Transverse colon (tissue), 4 donors: ENCODE measurements around the gene TBL1XR1. TPM values are rescaled to one million over a fixed set of nuclear protein-coding genes. Genes with fewer than 3 reads are reported as not detected.

Source experiments
- DNase-seq: peaks from one replicate; pipeline ENCODE4 v3.0.0-alpha.2; 2019
- H3K27ac ChIP-seq, 4 donors: fragments of 200-600 bp; sonication (generic); 2 replicates each; pipeline ENCODE4 v1.5.1; 2016 to 2018; ENCODE audit warnings: inconsistent platforms in 4 of 4
- H3K27me3 ChIP-seq: fragments of 200-600 bp; sonication (generic); 2 replicates; pipeline ENCODE4 v1.5.1; 2017; ENCODE audit warnings: inconsistent platforms
- H3K36me3 ChIP-seq, 4 donors: fragments of 200-600 bp; sonication (generic); 2 replicates each; pipeline ENCODE4 v1.5.1; 2017 to 2019; ENCODE audit warnings: inconsistent platforms in 4 of 4
- H3K4me1 ChIP-seq, 4 donors: fragments of 200-600 bp; sonication (generic); 2 replicates each; pipeline ENCODE4 v1.5.1; 2017 to 2020; ENCODE audit warnings: inconsistent platforms in 4 of 4
- H3K4me3 ChIP-seq, 4 donors: fragments of 200-600 bp; sonication (generic); 1 replicate in 1 of 4; 2 replicates in 3 of 4; pipeline versions ENCODE4 v1.5.1 to v1.6.1; 2017 to 2019; ENCODE audit warnings: inconsistent platforms in 4 of 4
- H3K9me3 ChIP-seq, 2 donors: fragments of 200-600 bp; sonication (generic); 2 replicates each; pipeline ENCODE4 v1.5.1; 2017 to 2019; ENCODE audit warnings: inconsistent platforms in 2 of 2
- CTCF ChIP-seq, 5 experiments: fragments of 200-600 bp in 3 of 5; fragments of 450-650 bp in 2 of 5; sonication (generic) in 3 of 5; IDR thresholded peaks; 1 replicate in 2 of 5; 2 replicates in 3 of 5; pipeline ENCODE4 v1.5.1; 2016 to 2017; ENCODE audit warnings: antibody characterized with exemption in 5 of 5, inconsistent platforms in 3 of 5, mild to moderate bottlenecking in 2 of 5, moderate library complexity in 1 of 5
- EP300 ChIP-seq: sonication (generic); formaldehyde crosslinking; IDR thresholded peaks from one replicate; pipeline ENCODE4 v1.6.1; 2017; ENCODE audit warnings: antibody characterized with exemption, low read depth
- POLR2A ChIP-seq: fragments of 450-650 bp; IDR thresholded peaks from one replicate; pipeline ENCODE4 v1.6.1; 2016; ENCODE audit warnings: antibody characterized with exemption, mild to moderate bottlenecking, moderate library complexity
- POLR2AphosphoS5 ChIP-seq, 3 donors: sonication (generic); formaldehyde crosslinking; IDR thresholded peaks; one replicate each; pipeline ENCODE4 v1.6.1; 2016; ENCODE audit warnings: antibody characterized with exemption in 3 of 3
- WGBS, 2 donors: methylation state at CpG; one replicate each; pipeline ENCODE4 v1.1.5; 2018; ENCODE audit warnings: low coverage in 1 of 2; 5-methylcytosine and 5-hydroxymethylcytosine counted together
- in situ Hi-C, 4 donors: fragments of 200-750 bp; cut with MboI; loops; one replicate each; pipeline versions ENCODE4 v1.15.0 to v1.15.1; 2017; ENCODE audit warnings: low sequenced_read_pairs in 3 of 4, low pct_ligation_motif_present in 1 of 4, low pct_unique_long_range_greater_than_20kb in 1 of 4
- intact Hi-C: fragments of 100-400 bp; cut with DNase I; formaldehyde crosslinking; loops from one replicate; pipeline ENCODE4 v1.15.1; 2023; ENCODE audit warnings: low total_unique reads
- total RNA-seq, 4 donors: library from RNA; depleted of rRNA; stranded (reverse); fragments of >200 nt; gene quantifications; one replicate each; pipeline ENCODE4 v1.1.0, GENCODE V29; 2016

The TBL1XR1 gene
- total RNA-seq, 4 donors from 2014 or later = 39.4 to 131 (median 68.1) TPM

- H3K27me3 ChIP-seq = no peaks in the 10 kb centered on the region
- no peak overlapping the region for H3K4me3 ChIP-seq
- H3K4me1 ChIP-seq = no peaks in the 10 kb centered on the region
- H3K27ac ChIP-seq = no peak overlapping the region
- in situ Hi-C loops = no loop called here
- intact Hi-C loops = no loop called here
- H3K36me3 ChIP-seq = no peaks in the 10 kb centered on the region
- no peak for TF ChIP-seq CTCF (IDR thresholded peaks at IDR 0.05)
- TF ChIP-seq POLR2AphosphoS5 (IDR thresholded peaks at IDR 0.05) = no peak
- TF ChIP-seq EP300 = no peak
- no peak for TF ChIP-seq POLR2A
- no peak for DNase-seq
- 30 to 69% methylated on average over 2 to 3 of the region's 3 CpGs for WGBS, 2 donors
- no peaks in the 10 kb centered on the region for H3K9me3 ChIP-seq
These were observed 208.5 kb downstream of the TBL1XR1 start for GRCh38 chr3:176988795-176989194.

- DNase-seq = no peak
- no peaks in the 10 kb centered on the region for H3K9me3 ChIP-seq
- intact Hi-C loops = no loop called here
These were observed 209.2 kb downstream of the TBL1XR1 start for GRCh38 chr3:176987901-176988650.

GRCh38 chr3:176978441-176978840 lies 218.8 kb downstream of the TBL1XR1 start:
- in situ Hi-C loops = no loop called here
- TF ChIP-seq CTCF (IDR thresholded peaks at IDR 0.05) (no peak), EP300 (no peak), POLR2A (no peak), POLR2AphosphoS5 (IDR thresholded peaks at IDR 0.05) (no peak)
- Histone ChIP-seq H3K9me3 (no peaks in the 10 kb centered on the region), H3K27ac (no peak overlapping the region), H3K36me3 (no peaks in the 10 kb centered on the region), H3K27me3 (no peaks in the 10 kb centered on the region), H3K4me3 (no peak overlapping the region), H3K4me1 (no peaks in the 10 kb centered on the region)
- DNase-seq = no peak
- WGBS, 2 donors = 83 to 89% methylated on average over 1 to 3 of the region's 3 CpGs
- intact Hi-C loops = no loop called here

More at GRCh38 chr3:176987901-176988650, 209.2 kb downstream of the TBL1XR1 start:
- 74 to 77% methylated on average over 8 of the region's 8 CpGs for WGBS, 2 donors
- in situ Hi-C loops = no loop called here
- TF ChIP-seq CTCF (IDR thresholded peaks at IDR 0.05) (no peak), POLR2A (no peak), POLR2AphosphoS5 (IDR thresholded peaks at IDR 0.05) (no peak), EP300 (no peak)
- Histone ChIP-seq H3K36me3 (no peaks in the 10 kb centered on the region), H3K27ac (no peak overlapping the region), H3K27me3 (no peaks in the 10 kb centered on the region), H3K4me3 (no peak overlapping the region), H3K4me1 (no peaks in the 10 kb centered on the region)

GRCh38 chr3:176977331-176977730 lies 220.0 kb downstream of the TBL1XR1 start:
- intact Hi-C loops (no loop called here), in situ Hi-C loops (no loop called here)
- Histone ChIP-seq H3K9me3 (no peaks in the 10 kb centered on the region), H3K4me1 (no peaks in the 10 kb centered on the region), H3K36me3 (no peaks in the 10 kb centered on the region), H3K27me3 (no peaks in the 10 kb centered on the region), H3K27ac (no peak overlapping the region), H3K4me3 (no peak overlapping the region)
- WGBS, 2 donors = 73 to 79% methylated on average over 2 of the region's 2 CpGs
- DNase-seq = no peak
- no peak for TF ChIP-seq POLR2A
- no peak for TF ChIP-seq POLR2AphosphoS5 (IDR thresholded peaks at IDR 0.05)
- no peak for TF ChIP-seq CTCF (IDR thresholded peaks at IDR 0.05)
- TF ChIP-seq EP300 = no peak
